Cerebellar cortex (tissue), 1 donor: ENCODE data around the gene DOC2A.

Source experiments
- DNase-seq: peaks from one replicate; pipeline ENCODE4 v3.0.0-alpha.2; 2015; ENCODE audit warnings: low spot score

Gene DOC2A

DNA sequence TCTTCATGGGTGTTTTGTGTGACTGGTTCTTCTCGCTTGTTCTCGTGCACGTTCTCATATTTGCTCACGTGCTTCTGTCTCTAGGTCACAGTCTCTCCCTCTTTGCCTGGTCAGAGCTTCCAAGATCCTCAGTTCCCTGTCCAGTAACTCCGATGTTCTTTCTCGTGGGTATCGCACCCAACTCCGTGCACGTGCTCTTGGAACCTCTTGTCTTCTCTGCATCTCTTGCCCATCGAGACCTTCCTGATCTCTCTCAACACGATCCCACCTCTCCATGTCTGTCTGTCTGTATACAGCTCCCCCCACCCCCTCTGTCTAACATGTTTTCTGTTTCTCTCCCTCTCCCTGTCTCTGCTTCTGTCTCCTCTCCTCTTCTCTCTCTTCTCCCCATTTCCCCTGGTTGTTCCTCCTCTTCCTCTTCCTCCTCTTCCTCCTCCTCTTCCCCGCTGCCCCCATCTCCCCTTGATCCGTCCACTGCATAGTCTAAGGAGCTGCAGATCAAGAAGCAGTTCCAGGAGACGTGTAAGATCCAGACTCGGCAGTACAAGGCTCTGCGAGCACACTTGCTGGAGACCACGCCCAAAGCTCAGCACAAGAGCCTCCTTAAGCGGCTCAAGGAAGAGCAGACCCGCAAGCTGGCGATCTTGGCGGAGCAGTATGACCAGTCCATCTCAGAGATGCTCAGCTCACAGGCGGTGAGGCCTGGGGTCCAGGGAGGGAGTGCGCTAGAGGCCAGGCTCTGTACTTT is 21.5 kb downstream of the DOC2A start:
- DNase-seq = no peak

DNA sequence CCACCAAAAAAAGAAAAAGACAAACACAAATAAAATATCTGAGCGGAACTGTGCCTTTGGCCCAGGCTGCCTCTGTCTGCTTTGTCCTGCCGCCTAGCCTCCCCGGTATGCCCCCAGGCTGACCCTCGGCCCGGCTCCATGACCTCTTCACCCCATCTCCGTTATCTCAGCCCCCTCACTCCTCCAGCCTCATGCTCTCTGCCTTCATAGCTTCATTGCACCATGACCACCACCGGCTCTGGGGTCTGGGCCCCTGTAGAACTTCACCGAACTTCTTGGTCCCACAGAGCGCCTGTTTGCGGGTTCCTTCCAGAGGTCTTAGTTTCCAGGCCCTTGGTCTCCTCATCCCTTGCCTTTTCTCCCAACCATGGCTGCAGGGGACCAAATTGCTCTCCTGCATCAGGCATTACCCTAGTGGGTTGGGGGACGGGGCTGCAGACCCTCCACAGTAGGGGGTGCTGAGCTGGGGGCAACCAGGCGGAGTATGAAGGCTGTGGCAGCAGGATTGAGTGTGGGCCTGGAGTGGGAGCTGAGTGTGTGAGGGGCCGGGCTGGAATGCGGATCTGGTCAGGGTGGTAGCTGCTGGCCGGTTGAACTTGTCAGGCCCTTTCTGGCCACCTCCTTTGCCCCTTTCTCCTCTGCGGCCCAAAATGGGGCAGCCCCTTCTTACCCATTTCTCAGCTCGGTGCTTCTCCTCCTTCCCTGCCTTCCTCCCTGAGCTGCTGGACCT is 22.3 kb downstream of the DOC2A start:
- no peak for DNase-seq

DNA sequence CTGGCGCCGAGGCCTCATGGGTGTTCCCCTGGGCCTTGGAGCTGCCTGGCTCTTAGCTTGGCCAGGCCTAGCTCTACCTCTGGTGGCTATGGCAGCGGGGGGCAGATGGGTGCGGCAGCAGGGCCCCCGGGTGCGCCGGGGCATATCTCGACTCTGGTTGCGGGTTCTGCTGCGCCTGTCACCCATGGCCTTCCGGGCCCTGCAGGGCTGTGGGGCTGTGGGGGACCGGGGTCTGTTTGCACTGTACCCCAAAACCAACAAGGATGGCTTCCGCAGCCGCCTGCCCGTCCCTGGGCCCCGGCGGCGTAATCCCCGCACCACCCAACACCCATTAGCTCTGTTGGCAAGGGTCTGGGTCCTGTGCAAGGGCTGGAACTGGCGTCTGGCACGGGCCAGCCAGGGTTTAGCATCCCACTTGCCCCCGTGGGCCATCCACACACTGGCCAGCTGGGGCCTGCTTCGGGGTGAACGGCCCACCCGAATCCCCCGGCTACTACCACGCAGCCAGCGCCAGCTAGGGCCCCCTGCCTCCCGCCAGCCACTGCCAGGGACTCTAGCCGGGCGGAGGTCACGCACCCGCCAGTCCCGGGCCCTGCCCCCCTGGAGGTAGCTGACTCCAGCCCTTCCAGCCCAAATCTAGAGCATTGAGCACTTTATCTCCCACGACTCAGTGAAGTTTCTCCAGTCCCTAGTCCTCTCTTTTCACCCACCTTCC is 23.3 kb downstream of the DOC2A start:
- DNase-seq = no peak

DNA sequence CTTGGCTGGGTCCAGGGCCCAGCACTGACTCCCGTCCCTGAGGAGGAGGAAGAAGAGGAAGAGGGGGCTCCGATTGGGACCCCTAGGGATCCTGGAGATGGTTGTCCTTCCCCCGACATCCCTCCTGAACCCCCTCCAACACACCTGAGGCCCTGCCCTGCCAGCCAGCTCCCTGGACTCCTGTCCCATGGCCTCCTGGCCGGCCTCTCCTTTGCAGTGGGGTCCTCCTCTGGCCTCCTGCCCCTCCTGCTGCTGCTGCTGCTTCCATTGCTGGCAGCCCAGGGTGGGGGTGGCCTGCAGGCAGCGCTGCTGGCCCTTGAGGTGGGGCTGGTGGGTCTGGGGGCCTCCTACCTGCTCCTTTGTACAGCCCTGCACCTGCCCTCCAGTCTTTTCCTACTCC is 23.9 kb downstream of the DOC2A start:
- no peak for DNase-seq

DNA sequence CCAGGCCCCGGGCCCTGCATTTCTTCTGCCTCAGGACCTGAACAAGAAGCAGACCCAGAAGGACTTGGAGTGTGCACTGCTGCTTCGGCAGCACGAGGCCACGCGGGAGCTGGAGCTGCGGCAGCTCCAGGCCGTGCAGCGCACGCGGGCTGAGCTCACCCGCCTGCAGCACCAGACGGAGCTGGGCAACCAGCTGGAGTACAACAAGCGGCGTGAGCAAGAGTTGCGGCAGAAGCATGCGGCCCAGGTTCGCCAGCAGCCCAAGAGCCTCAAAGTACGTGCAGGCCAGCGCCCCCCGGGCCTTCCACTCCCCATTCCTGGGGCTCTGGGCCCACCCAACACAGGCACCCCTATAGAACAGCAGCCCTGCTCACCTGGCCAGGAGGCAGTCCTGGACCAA is 24.6 kb downstream of the DOC2A start:
- DNase-seq = no peak

- DNase-seq = no peak
Observed at GRCh38 chr16:29985271-29985811, 25.5 kb downstream of the DOC2A start.

DNA sequence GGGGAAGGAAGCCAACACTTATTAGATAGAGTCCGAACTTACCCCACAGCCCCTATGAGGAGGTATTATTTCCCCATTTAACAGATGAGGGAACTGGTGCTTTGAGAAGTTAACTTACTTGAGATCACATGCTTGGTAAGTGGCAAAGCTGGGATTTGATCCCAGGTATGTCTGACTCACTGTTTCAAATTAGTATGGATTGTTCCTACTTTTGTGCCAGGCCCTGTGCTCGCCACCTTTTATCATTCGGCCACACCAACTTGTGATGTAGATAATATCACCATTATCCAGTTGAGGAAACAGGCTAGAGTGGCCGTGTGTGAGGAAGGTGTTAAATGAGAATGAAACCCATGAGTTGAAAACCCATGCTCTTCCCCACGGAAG is 26.1 kb downstream of the DOC2A start:
- DNase-seq = no peak

DNA sequence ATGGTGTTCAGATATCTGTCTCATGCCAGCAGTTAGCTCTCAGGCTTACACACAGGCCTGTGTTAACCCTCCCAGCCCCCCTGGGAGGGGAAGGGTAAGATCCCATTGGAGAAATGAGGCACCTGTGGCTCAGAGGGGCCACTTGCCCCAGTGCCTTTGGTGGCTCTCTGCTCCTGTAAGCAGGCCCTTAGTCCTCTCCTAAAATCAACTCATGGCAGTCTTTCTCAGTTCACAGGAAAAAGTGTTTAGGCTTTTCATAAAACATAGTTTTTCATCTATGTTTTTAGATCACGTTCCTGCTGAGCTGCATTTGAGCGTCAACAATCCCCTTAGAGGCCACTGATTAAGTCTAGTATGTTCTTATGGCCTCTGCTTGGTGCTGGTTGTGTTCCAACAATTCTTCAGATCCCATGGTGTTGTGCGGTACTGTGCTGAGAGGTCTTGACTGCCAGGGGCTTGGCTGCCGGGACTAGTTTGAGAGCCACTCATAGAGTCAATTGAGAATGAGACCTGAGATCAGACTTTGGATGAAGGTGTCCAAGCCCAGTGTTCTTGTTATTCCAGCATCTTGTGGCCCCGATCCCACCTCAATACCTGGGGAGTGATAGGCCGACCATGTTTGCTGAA is 26.6 kb downstream of the DOC2A start:
- DNase-seq = no peak

GRCh38 chr16:29983420-29984136 is 27.2 kb downstream of the DOC2A start:
- DNase-seq = no peak

GRCh38 chr16:29982560-29983419 is 28.0 kb downstream of the DOC2A start:
- no peak for DNase-seq

GRCh38 chr16:29978564-29979270 is 32.1 kb downstream of the DOC2A start:
- DNase-seq = no peak

- no peak for DNase-seq
Observed at GRCh38 chr16:29978081-29978480, 32.7 kb downstream of the DOC2A start.

DNA sequence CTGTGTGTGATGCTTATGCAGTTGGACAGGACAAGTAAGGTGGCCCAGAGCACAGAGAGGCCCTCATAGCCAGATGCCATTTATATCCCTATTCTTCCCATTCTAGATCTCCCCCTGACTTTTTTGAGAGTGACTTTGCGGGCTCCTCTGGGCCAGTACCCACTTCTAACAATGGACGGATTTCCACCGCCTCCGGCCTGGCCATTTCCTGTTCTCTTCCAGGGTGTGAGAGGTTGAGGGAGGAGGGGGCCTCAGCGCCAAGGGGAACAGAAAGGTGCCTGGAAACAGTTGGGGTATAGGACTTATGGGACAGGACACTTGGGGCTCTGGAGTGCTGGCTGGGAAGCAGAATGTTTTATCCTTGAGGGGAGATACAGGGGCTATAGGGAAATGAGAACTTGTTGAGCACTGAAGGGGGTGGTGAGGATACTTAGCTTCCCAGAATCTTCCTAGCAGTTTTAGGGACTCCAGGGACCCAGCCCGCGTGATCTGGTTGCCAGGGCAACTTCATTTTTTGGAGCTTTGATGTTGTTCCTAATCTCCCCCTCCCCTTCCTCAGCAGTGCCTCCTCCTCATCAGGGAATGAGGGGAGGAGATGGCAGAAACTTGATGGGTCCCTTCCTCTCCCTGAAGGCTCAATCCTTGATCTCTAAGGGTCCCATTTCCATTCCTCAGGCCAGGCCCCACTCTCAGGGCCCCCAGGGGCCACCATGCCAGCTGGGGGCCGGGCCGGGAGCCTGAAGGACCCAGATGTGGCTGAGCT is 33.6 kb downstream of the DOC2A start:
- no peak for DNase-seq

DNA sequence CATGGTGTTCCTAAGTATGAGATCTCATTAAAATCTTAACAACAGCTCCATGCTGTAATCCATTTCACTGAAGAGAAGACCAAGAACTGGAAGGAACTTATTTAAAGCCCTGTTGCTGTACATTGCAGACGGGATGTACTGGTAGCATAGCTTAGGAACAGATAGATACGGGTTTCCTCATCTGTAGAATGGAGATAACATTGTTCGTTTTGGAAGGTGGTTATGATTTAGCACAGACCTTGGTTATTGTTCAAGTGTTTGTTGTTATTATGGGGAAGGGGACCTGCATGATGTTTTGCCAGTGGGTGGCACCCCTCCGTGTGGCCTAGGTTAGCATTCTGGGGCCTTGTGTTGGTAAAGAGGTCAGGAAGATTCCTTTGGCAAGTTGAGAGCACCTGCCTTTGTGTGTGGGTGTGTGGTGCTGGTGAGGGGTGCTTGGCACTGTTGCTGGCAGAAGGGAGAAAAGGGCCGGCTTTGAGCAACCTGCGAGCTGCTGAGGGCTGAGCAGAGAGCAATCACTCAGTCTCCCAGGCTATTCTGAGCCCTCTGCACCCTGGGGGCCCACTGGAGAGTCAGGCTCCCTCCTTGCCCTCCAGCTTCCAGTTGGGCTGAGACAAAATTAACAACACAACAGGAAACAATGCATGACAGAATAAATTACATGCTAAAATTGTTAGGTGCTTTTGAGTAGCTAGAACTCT is 34.9 kb downstream of the DOC2A start:
- DNase-seq = no peak

- DNase-seq = no peak
Observed at GRCh38 chr16:29975134-29975538, 35.7 kb downstream of the DOC2A start.

- DNase-seq = no peak
Observed at GRCh38 chr16:29974291-29975133, 36.3 kb downstream of the DOC2A start.

- peak; percentile 99 for DNase-seq
Observed at GRCh38 chr16:29973384-29974246, 37.2 kb downstream of the DOC2A start, which contains the start of gene TAOK2. Gene TAOK2 (plus strand): TSS chr16:29973868. CDS start chr16:29977773, 3,905 bp downstream.
